Suprapubic skin (tissue), 3 donors: ENCODE measurements around the gene ATP1A2.

Experiments
- POLR2A ChIP-seq, 2 donors: fragments of 450-650 bp; IDR thresholded peaks; one replicate each; pipeline ENCODE4 v1.6.1; 2017; ENCODE audit warnings: antibody characterized with exemption in 2 of 2, mild to moderate bottlenecking in 2 of 2, moderate library complexity in 2 of 2
- TF ChIP-seq, protein P1 (sequence below), 2 donors: fragments of 200-600 bp in 1 of 2; fragments of 450-650 bp in 1 of 2; sonication (generic) in 1 of 2; IDR thresholded peaks; one replicate each; pipeline ENCODE4 v1.5.1; 2016 to 2019; ENCODE audit warnings: antibody characterized with exemption in 2 of 2, mild to moderate bottlenecking in 1 of 2, moderate library complexity in 1 of 2

DNA sequence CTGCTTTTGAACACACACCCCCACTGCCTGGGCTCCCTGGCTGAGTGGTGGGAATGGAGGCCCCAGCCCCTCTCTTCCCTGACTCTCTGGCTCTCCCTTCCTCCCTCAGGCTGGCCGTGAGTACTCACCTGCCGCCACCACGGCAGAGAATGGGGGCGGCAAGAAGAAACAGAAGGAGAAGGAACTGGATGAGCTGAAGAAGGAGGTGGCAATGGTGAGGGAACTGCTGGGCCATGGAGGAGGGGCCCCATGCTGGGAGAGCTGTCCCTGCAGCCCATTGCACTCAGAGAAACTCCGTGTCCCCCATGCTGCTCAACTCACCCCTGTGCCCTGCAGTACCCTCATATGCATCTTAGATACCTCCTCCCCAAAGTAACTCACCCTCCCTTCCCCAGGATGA is 5.2 kb downstream of the ATP1A2 start:
- TF ChIP-seq POLR2A (IDR thresholded peaks at IDR 0.05) = no peak
- TF ChIP-seq, protein P1, sequence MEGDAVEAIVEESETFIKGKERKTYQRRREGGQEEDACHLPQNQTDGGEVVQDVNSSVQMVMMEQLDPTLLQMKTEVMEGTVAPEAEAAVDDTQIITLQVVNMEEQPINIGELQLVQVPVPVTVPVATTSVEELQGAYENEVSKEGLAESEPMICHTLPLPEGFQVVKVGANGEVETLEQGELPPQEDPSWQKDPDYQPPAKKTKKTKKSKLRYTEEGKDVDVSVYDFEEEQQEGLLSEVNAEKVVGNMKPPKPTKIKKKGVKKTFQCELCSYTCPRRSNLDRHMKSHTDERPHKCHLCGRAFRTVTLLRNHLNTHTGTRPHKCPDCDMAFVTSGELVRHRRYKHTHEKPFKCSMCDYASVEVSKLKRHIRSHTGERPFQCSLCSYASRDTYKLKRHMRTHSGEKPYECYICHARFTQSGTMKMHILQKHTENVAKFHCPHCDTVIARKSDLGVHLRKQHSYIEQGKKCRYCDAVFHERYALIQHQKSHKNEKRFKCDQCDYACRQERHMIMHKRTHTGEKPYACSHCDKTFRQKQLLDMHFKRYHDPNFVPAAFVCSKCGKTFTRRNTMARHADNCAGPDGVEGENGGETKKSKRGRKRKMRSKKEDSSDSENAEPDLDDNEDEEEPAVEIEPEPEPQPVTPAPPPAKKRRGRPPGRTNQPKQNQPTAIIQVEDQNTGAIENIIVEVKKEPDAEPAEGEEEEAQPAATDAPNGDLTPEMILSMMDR (IDR thresholded peaks at IDR 0.05) = no peak
